ENCODE results near the gene CRYGD. TPM values are rescaled to one million over a fixed set of nuclear protein-coding genes. Genes with fewer than 3 reads are reported as not detected.

CRYGD gene
- total and polyA plus RNA-seq, 9 of the 15 experiments (the other 6 are each of a cell fraction or from before 2014, with no cell fraction given), result not detected

GRCh38 chr2:208125251-208125650 is 927 bp upstream of the CRYGD start:
- Histone ChIP-seq H3K4me2 (ENCODE audit: insufficient read depth, low read length) (no peak overlapping the region), H3K9me1 (ENCODE audit: control insufficient read depth, insufficient read depth, low read length) (no peaks in the 10 kb centered on the region), H3K27ac (ENCODE audit: extremely low read depth, low read depth, low read length) (no peak overlapping the region), H3K27me3 (ENCODE audit: control insufficient read depth in 2 of 2, insufficient read depth in 2 of 2, low read length in 2 of 2) (no peaks in the 10 kb centered on the region; a peak in 1 of 5 replicates), H3K9me3 (replicated peaks; ENCODE audit: control insufficient read depth, insufficient read depth, low read depth, low read length) (no peaks in the 10 kb centered on the region), H2AFZ (ENCODE audit: low read depth, low read length) (no peak overlapping the region), H3K4me1 (replicated peaks in 1 of 2; ENCODE audit: control insufficient read depth in 2 of 2, insufficient read depth in 2 of 2, low read length in 2 of 2) (no peaks in the 10 kb centered on the region; a peak in 1 of 5 replicates), H3K9ac (ENCODE audit: insufficient read depth in 1 of 2, low read depth in 2 of 2, low read length in 2 of 2) (no peak overlapping the region), H3K4me3 (no peak overlapping the region), H3K36me3 (ENCODE audit: control insufficient read depth, insufficient read depth, low read length) (no peaks in the 10 kb centered on the region), H4K20me1 (replicated peaks; ENCODE audit: control insufficient read depth, insufficient read depth, low read length) (no peaks in the 10 kb centered on the region), H3K79me2 (ENCODE audit: control insufficient read depth, insufficient read depth, low read length) (no peaks in the 10 kb centered on the region)
- ChIA-PET POLR2A (no interaction called here), CTCF (ENCODE audit: low intra/inter-chr PET ratio) (no interaction called here)
- in situ Hi-C loops (cut with MboI), result no loop called here
- DNase-seq (ENCODE audit: extremely low read depth in 1 of 4, low spot score in 3 of 4) (no peak), ATAC-seq (no peak), FAIRE-seq (no peak)
- BruUV-seq (replicated peaks), result no TSS peak
- intact Hi-C loops (cut with micrococcal nuclease), result no loop called here
- no peak for TF ChIP-seq PHF21A (IDR thresholded peaks at IDR 0.05; ENCODE audit: borderline replicate concordance, low read depth)
- TF ChIP-seq ATF7 (IDR thresholded peaks at IDR 0.05), result no peak
- TF ChIP-seq NRF1 (conservative IDR thresholded peaks at IDR 0.05 in 1 of 2, IDR thresholded peaks at IDR 0.05 in 1 of 2), result no peak
- TF ChIP-seq PBX2 (CRISPR knock-in tag; IDR thresholded peaks at IDR 0.05; ENCODE audit: low read depth), result no peak
- no peak for TF ChIP-seq PBX2 (tag; conservative IDR thresholded peaks at IDR 0.05; ENCODE audit: low read depth)
- TF ChIP-seq RBM15 (IDR thresholded peaks at IDR 0.05; ENCODE audit: insufficient read depth, low read length), result no peak
- no peak for TF ChIP-seq CCNT2 (IDR thresholded peaks at IDR 0.05; ENCODE audit: borderline replicate concordance, extremely low read depth, insufficient read length, low read depth, low read length)
- WGBS (ENCODE audit: insufficient coverage, low coverage, missing lambda C conversion rate), result 27% methylated on average over 4 of the region's 4 CpGs

Measured in K562 (cell line).